Stimulated activated CD4-positive, alpha-beta T cell treated with anti-CD3 and anti-CD28 coated beads, Interleukin-4, amount 100 ng/mL, for 48 hours (primary cell): ENCODE data around the gene B3GNT8.
"Not testable (repeated sequence)": the region's sequence is repeated elsewhere in the genome, so short reads cannot be mapped to it uniquely, and the experiment has no call there.

Experiments used
- DNase-seq, 2 donors: peaks; one replicate each; pipeline ENCODE4 v3.0.0-alpha.2; 2020; ENCODE audit warnings: low read depth in 2 of 2

The B3GNT8 gene

DNA sequence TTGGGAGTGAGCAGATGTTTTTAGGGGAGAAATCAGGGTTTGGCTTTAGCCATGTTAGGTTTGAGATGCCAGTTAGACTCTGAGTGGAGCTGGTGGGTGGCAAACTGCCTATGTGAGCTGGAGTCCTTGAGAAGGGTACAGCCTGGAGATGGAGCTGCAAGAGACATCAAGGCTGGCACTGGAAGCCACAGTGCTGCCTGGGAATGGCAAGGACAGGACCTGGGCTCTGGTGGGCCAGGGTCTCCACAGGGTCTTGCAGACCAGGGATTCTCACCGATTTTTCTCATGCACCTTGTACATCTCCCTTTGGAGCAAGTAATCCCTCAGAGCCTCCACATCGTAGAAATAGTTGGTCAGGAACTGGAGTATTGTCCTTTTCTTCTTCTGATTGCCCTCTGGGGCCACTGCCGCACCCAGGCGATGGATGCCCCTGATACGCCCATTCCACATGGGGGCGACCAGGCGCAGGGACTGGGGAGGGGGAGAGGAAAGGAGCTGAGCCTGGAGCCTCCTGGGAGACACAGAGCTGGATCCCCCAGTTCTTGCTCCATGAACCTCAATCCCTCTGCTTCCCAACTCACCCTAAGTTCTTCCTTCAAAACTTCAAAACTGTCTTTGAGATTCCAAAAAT lies 10.9 kb upstream of the B3GNT8 start:
- DNase-seq, result no peak

DNA sequence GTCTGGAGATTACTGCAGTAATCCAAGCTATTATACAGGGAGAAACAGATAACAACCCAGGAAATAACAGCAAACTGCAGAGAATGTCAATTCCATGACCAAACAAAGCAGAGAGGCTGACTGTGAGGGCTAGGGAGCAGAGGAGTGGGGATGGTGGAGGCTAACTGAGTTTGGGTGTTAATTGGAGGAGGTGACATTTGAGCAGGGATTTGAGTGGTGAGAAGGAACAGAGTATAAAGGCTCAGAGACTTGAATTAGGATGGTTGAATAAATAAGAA lies 9.4 kb upstream of the B3GNT8 start:
- no peak for DNase-seq

DNA sequence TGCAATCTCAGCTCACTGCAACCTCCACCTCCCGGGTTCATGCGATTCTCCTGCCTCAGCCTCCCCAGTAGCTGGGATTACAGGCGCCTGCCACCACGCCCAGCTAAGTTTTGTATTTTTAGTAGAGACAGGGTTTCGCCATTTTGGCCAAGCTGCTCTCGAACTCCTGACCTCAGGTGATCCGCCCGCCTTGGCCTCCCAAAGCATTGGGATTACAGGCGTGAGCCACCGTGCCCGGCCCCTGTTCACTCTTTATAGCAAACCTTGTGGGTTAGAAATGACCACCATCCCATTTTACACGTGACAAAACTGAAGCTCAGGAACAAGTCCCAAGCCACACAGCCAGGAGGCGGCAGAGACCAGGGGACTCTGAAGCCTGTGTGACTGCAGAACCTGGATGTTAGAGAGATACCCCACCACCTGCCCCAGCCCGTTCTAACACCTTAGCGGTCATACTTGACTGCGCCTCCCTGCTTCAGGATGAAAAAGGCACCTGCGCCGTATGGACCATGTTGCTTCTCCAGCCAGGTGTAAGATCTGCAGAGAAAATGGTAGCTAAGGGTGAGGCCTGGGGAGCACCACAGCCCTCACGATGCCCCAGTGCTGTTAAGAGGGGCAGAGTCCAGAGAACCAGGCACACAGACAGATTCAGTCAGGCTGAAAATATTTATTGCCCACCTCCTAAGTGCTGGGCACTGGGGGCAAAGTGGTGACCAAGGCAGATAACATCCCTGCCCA lies 8.9 kb upstream of the B3GNT8 start:
- DNase-seq, result no peak

DNA sequence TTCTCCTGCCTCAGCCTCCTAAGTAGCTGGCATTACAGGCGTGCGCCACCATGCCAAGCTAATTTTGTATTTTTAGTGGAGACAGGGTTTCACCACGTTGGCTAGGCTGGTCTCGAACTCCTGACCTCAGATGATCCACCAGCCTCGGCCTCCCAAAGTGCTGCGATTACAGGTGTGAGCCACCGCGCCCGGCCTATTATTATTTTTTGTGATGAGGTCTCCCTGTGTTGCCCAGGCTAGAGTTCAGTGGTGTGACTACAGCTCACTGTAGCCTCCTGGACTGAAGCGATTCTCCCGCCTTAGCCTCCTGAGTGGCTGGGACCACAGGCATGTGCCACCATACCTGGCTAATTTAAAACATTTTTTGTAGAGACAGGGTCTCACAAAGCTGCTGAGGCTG lies 8.2 kb upstream of the B3GNT8 start:
- DNase-seq, result not testable (repeated sequence)

DNA sequence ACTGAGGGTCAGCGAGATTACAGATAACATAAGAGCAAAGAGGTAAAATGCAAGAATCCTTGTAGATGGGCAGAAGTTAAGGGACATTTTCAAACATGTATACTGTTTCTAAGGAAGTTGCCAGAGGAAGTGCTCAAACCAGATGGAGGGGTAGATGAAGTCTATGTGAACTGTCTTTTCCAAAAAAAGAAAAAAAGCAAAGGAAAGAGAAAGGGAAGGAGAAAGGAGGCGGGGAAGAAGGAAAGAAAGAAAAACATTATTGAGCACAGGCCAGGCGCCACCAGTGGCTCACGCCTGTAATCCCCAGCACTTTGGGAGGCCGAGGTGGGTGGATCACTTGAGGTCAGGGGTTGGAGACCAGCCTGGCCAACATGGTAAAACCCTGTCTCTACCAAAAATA lies 7.3 kb upstream of the B3GNT8 start:
- DNase-seq, result no peak

DNA sequence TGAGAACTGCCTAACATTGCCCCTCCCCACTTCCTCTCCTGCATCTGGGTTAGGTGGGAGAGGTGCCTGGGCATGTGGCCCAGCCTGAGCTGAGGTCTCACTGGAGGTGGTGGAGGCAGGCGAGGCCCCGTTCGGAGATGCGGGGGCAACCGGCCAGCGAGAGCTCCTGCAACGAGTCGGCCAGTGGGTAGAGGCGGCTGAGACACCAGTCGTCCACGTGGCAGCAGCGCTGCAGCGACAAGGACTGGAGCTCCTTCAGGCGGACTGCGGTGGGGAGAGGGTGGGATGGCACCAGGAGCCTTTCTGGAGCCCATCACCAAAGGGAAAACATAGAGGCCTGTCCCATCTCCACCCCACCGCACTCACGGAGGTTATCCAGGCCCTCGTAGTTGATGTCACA lies 6.0 kb upstream of the B3GNT8 start:
- DNase-seq, result no peak

DNA sequence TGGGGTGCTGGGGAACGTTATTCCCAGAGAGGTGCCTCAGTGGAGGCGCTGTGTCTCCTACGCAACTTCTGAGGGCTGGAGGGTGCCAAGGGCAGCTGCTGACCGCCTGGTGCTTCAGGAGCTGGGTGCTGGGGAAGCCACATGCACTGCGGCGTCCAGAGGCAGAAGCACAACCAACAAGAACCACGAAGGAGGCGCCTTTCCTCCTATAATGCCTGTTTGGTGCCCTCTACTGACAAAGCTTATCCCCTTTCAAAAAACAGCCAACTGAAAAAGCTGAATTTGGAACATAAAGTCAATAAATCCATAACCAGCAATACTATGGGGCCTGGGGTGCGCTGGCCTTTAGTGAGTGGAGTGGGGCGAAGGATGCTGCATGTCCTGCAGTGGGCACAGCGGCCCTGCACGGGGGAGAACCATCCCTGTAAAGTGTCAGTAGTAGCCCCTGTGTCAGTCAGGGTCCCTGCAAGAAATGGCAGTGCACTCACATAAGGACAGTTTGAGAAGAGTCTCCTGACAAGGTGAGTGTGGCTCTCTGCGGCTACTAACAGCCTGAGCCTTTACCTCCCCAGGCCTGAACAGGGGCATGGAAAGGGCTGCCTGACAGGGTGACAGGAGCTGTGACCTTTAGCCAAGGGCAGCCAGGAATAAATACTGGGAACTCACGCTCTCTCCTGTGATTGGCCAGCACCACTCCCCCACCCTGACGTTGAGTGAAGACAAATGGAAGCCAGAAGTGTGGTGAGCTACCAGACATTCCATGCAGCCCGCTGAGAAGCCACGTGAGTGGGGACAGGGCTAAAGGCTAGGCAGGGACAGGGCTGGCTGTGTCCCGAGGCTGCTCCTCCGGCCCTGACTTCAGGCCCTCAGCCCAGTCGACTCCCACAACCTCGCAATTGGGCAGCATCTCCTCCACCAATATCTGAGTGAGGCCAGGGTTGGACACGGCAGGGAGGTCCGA lies 4.5 kb upstream of the B3GNT8 start:
- DNase-seq, result no peak

DNA sequence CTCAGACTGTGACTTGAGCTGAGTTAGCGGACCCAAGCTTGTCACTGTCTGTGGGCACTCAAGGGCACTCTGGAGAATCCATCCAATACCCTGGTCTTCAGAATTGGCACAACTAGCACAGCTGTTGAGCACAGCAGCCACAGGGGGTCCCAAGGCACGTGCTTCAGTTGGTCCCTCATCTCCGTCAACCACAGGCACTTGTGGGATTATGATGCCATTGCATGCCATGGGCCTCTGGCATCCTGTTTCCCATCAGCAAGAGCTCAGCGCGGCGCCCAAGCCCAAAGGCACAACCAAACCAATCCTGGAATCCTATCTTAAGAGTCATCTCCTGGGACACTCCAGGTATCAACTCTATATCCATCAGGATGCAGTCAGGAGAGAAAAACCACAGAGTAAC lies 3.7 kb upstream of the B3GNT8 start:
- no peak for DNase-seq

DNA sequence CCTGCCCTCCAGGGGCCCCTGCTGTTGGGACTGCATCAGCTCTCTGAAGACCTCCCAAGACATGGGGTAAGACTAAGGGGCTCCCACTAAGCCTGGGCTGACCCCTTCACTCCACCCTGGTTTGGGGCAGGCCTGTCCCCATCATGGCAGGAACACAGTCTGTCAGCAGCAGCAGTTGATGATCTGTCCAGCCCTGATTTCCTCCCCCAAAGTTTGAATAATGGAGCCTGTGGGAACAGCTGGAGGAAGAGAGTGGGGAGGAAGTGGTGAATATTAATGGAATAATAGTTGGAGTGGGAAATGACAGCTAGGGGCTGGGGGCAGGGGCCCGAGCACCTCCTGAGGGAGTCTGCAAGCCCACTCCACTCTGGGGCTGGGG lies 1.3 kb upstream of the B3GNT8 start:
- no peak for DNase-seq

DNA sequence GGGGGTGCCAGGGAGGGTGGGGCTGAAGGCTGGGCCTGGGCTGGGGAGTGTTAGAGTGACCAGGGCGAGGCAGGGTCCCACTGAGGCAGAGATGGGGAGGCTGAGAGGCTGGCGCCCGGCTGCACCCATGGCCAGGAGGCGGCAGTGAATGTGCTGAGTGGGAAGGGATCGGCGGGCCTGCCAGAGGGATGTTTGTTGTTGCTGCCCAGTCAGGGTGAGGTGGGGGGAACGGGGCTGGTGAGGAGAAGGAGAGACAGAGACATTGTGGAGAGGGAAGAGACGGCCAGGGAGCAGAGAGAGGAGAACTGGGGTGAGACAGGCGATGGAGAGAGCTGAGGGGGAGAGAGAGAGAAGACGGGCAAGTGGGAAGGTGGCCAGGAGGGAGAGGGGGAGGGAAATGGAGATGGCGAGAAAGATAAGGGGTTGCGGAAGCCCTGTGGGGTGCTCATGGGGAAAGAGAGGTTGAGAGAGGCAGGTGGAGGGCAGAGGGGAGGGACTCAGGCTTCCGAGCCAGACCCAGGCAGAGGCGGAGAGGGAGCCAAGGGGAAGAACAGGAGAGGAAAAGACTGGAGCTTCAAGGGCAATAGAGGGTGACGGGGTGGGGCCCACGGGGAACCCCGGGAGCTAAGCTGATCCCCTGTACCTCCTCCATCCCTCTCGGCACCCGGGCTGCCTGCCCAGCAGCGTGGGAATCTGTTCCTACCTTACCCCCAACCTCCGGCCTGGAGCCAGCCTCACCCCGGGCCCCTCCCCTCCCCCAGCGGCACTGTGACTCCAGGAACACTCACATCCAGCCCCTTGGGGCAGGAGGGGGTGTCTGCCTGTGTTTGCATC lies 690 bp upstream of the B3GNT8 start:
- DNase-seq, result peak in 1 of 2 donors; percentile 20

DNA sequence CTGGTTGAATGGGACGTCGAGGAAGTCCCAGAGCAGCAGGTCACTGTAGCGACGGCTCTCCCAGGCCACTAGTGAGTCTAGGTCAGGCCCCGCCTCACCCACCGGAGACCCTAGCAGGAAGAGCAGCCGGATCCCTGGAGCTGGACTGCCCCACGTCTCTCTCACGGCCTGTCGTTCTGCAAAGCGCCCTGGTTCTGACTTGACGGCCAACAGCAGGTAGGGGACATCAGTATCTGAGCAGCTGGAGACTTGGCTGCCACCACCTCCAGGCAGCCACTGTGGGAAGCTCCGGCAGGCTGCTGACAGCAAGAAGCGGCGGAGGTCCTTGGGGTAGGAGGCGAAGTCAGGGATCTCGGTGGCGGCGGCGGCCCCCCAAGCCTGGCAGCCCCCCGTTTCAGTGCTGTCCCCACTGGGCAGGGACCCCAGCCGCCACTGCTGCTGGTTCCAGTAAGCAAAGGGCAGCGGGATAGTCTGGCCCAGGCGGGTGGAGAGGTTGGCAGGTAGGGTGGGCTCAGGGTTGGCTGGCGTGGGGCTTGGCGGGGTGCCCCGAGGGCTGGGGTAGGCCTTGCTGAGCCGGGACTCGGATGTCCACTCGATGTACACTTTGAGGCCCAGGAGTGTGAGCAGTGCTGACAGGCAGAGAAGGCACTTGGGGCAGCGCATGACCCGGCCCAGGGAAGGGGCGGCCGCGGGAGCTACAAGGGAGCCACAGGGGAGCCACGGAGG lies 895 bp downstream of the B3GNT8 start:
- DNase-seq, result no peak

DNA sequence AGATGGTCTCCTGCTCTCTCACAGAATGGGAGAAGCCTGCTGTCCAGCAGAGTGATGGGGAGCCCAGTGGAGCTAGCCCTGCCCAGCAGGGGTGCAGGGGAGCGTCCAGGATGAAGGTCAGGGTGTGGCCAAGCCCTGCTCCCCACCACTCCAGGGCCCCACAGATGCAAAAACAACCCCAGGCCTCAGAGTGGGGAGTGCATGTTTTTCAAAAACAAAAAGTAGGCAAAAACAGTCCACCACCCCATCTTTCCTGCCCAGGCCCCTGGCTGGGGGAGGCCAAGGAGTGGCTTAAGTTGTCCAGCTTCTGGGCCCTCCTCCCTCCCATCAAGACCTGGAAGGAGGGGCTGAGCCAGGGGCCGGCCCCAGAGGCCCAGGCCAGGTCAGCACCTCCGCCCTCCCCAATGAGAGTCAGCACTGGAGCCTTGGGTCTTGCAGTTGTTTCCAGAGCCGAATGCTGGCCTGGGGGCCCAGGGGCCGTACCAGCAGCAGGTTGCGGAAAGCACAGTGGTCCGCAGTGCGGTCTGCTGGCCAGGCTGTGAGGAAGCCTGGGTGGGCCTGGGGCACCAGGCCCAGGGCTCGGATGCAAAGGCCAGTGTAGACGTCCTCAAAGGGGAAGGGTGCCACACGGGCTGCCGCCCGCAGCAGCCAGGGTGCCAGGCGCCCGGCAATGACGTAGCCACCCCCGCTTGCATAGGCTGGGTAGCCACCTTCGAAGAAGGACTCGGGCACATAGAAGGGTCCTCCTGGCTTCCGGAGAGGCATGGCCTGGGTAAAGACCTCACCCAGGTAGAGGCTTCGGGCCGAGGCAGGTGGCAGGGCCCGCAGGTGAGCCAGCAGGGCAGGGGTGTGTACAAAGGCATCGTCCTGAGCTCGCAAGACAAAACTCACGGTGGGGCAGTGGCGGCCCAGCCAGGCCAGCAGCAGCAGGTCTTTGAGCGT lies 1.7 kb downstream of the B3GNT8 start:
- DNase-seq, result no peak

DNA sequence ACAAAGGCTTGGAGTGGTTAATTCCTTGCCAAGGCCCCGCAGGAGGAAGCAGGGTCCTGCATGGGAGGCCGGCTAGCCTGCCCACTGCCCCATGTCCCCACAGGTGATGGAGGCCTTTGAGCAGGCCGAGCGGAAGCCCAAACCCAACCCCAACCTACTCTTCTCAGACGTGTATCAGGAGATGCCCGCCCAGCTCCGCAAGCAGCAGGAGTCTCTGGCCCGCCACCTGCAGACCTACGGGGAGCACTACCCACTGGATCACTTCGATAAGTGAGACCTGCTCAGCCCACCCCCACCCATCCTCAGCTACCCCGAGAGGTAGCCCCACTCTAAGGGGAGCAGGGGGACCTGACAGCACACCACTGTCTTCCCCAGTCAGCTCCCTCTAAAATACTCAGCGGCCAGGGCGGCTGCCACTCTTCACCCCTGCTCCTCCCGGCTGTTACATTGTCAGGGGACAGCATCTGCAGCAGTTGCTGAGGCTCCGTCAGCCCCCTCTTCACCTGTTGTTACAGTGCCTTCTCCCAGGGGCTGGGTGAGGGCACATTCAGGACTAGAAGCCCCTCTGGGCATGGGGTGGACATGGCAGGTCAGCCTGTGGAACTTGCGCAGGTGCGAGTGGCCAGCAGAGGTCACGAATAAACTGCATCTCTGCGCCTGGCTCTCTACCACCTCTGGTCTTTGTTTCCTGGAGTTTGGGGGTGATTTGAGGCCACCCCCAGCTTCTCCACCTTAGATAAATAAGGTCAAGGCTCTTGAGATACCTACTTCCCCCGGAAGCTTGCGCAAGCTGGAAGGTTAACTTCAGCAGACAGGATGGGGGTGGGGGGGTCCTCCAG lies 2.6 kb downstream of the B3GNT8 start:
- no peak for DNase-seq

DNA sequence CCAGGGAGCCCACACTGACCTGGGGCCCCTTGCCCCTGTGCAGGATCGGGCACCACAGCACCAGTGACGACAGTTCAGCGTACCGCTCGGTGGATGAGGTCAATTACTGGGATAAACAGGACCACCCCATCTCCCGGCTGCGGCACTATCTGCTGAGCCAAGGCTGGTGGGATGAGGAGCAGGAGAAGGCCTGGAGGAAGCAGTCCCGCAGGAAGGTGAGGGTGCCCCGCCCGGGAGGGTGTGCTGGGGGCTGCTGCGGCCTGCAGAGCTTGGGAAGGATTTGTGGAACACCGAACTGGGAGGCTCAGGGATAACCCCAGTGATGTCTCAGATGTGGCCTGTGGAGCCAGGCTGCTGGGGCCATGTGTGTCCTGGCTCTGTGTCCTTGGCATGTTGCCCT lies 4.2 kb downstream of the B3GNT8 start:
- DNase-seq, result no peak

DNA sequence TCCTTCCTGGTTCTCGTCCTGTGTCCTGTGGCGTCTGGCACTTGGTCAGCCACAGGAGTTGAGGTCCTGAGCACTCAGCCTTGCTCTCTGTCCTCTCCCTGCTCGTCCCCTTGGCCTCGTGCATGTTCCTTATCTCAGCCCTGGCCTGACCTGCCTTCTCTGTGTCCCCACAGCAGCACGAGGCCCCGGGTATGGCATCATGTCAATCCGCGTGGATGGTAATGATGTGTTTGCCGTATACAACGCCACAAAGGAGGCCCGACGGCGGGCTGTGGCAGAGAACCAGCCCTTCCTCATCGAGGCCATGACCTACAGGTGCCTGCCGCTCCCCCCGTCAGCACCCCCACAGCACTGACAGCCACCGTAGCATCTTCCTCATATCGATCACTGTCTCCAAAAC lies 4.7 kb downstream of the B3GNT8 start:
- DNase-seq, result no peak

DNA sequence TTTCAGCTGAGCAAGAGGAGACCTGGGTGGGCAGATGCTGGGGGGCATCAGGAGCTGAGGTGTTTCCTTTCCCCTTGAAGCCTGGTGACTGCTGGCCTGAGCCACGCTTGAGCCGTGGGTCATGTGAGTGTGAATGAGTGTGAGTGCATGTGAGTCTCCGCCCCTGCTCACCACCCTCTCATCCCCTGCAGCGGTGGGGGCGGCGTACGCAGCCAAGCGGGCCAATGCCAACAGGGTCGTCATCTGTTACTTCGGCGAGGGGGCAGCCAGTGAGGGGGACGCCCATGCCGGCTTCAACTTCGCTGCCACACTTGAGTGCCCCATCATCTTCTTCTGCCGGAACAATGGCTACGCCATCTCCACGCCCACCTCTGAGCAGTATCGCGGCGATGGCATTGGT lies 5.2 kb downstream of the B3GNT8 start:
- no peak for DNase-seq

DNA sequence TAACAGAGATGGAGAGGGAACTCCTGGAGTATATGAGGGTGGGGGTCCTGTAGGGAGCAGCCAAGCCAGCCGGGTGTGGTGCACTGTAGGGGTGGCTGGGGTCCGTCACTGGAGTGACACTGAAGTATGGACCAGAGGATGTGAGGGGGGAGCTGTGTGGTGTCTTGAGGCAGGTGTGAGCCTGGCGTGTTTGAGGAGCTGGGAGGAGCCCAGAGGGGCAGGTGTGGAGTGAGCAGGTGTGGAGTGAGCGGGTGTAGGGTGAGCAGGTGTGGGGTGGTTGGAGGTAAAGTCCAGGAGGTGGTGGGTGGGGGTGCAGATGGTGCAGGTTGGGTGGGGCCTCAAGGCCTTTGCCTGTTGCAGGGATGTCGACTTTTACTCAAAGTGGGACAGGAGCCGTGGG lies 5.9 kb downstream of the B3GNT8 start:
- no peak for DNase-seq

DNA sequence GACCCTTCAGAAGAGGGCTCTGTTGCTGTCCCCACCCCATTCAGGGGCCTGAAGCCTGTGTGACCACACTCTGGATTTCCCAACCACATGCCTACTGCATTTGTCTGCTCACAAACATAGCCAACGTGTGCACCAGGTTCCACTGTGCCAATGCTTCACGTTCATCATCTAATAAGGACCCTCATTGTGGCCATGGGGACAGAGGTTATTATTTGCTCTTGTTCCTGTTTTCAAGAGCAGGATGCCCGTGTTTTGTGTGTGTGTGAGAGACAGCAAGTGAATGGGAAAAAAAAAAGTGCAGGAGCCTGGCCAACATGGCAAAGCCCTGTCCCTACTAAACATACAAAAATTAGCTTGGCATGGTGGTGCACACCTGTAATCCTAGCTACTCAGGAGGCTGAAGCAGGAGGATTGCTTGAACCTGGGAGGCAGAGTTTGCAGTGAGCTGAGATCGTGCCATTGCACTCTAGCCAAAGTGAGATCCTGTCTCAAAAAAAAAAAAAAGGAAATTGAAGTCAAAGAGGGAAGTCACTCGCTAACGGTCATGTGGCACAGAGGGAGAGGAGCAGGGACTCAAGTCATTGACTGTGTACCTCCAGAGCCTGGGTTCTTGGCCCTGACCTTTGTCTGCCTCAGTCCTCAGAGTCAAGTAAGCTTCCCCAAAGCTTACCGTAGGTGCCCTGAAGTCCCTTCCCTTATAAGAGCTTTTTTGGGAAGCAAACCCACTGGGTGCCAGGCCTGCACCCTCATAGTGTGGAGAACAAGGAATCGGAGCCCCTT lies 6.9 kb downstream of the B3GNT8 start:
- no peak for DNase-seq
